ENCODE results near the gene GRIP1.

GRCh38 chr12:66516133-66516532 lies 162.7 kb downstream of the GRIP1 start:
- TF ChIP-seq, protein P1, sequence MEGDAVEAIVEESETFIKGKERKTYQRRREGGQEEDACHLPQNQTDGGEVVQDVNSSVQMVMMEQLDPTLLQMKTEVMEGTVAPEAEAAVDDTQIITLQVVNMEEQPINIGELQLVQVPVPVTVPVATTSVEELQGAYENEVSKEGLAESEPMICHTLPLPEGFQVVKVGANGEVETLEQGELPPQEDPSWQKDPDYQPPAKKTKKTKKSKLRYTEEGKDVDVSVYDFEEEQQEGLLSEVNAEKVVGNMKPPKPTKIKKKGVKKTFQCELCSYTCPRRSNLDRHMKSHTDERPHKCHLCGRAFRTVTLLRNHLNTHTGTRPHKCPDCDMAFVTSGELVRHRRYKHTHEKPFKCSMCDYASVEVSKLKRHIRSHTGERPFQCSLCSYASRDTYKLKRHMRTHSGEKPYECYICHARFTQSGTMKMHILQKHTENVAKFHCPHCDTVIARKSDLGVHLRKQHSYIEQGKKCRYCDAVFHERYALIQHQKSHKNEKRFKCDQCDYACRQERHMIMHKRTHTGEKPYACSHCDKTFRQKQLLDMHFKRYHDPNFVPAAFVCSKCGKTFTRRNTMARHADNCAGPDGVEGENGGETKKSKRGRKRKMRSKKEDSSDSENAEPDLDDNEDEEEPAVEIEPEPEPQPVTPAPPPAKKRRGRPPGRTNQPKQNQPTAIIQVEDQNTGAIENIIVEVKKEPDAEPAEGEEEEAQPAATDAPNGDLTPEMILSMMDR (IDR thresholded peaks at IDR 0.05; ENCODE audit: poor library complexity): no peak
- no peak for TF ChIP-seq EZH2phosphoT487 (IDR thresholded peaks at IDR 0.05; ENCODE audit: low read depth, severe bottlenecking, unreplicated experiment)

All from hepatocyte (in vitro differentiated cells).